Smooth muscle cell (in vitro differentiated cells): ENCODE results near the gene NTSR1. TPM values are rescaled to one million over a fixed set of nuclear protein-coding genes. Genes with fewer than 3 reads are reported as not detected.

Experiments
- DNase-seq: peaks from one replicate; lab custom pipeline; 2025; ENCODE audit not compliant: unreplicated experiment; lab: John Stamatoyannopoulos, UW
- H2AFZ ChIP-seq: fragments of 200-600 bp; sonication (generic); 2 replicates; pipeline ENCODE4 v1.6.0; 2016; ENCODE audit warnings: antibody characterized with exemption, low read depth, mild to moderate bottlenecking
- H3F3A ChIP-seq: fragments of 200-600 bp; sonication (generic); 2 replicates; pipeline ENCODE4 v1.6.0; 2017; ENCODE audit warnings: antibody characterized with exemption, low read depth
- H3K27ac ChIP-seq: fragments of 200-600 bp; sonication (generic); 2 replicates; pipeline ENCODE4 v1.5.1; 2016; ENCODE audit warnings: low read depth, mild to moderate bottlenecking
- H3K27me3 ChIP-seq: fragments of 200-600 bp; sonication (generic); 2 replicates; pipeline ENCODE4 v1.6.1; 2016; ENCODE audit warnings: low read depth, mild to moderate bottlenecking
- H3K36me3 ChIP-seq: fragments of 200-600 bp; sonication (generic); 2 replicates; pipeline ENCODE4 v1.5.1; 2016; ENCODE audit warnings: low read depth
- H3K4me1 ChIP-seq: fragments of 200-600 bp; sonication (generic); 2 replicates; pipeline ENCODE4 v1.5.1; 2016; ENCODE audit warnings: low read depth
- H3K4me2 ChIP-seq: fragments of 200-600 bp; sonication (generic); 2 replicates; pipeline ENCODE4 v1.6.0; 2016; ENCODE audit warnings: mild to moderate bottlenecking
- H3K4me3 ChIP-seq: fragments of 200-600 bp; sonication (generic); 2 replicates; pipeline ENCODE4 v1.5.1; 2016; ENCODE audit warnings: mild to moderate bottlenecking
- H3K79me2 ChIP-seq: fragments of 200-600 bp; sonication (generic); 2 replicates; pipeline ENCODE4 v1.6.0; 2016; ENCODE audit warnings: low read depth, mild to moderate bottlenecking
- H3K9ac ChIP-seq: fragments of 200-600 bp; sonication (generic); 2 replicates; pipeline ENCODE4 v1.6.0; 2016; ENCODE audit warnings: low read depth
- H3K9me3 ChIP-seq: fragments of 200-600 bp; sonication (generic); replicated peaks from 2 replicates; pipeline ENCODE4 v1.5.1; 2016; ENCODE audit warnings: low read depth
- H4K20me1 ChIP-seq: fragments of 200-600 bp; sonication (generic); 2 replicates; pipeline ENCODE4 v1.6.0; 2016; ENCODE audit warnings: low read depth
- WGBS: methylation state at CpG from one replicate; pipeline ENCODE4 v1.1.7; 2016; ENCODE audit warnings: low lambda C conversion rate; 5-methylcytosine and 5-hydroxymethylcytosine counted together
- polyA plus RNA-seq: library from polyadenylated mRNA; unstranded; fragments of >200 nt; fragmentation: Nextera tagmentation; extraction: Ambion mirVana; gene quantifications from 2 replicates; pipeline ENCODE4 v1.2.1, GENCODE V29; 2016
- total RNA-seq: library from RNA; depleted of rRNA; stranded (reverse); fragments of >200 nt; gene quantifications from 2 replicates; pipeline ENCODE4 v1.2.3, GENCODE V29; 2014
- TF ChIP-seq, protein P1 (sequence below): fragments of 200-600 bp; sonication (generic); IDR thresholded peaks from 2 replicates; pipeline ENCODE4 v1.5.1; 2017; ENCODE audit warnings: borderline replicate concordance, mild to moderate bottlenecking, antibody characterized with exemption; ENCODE audit not compliant: insufficient read depth, poor library complexity, severe bottlenecking

The NTSR1 gene
- total and polyA plus RNA-seq, 2 experiments from 2014 or later = 0.09 TPM; not detected in 1

DNA sequence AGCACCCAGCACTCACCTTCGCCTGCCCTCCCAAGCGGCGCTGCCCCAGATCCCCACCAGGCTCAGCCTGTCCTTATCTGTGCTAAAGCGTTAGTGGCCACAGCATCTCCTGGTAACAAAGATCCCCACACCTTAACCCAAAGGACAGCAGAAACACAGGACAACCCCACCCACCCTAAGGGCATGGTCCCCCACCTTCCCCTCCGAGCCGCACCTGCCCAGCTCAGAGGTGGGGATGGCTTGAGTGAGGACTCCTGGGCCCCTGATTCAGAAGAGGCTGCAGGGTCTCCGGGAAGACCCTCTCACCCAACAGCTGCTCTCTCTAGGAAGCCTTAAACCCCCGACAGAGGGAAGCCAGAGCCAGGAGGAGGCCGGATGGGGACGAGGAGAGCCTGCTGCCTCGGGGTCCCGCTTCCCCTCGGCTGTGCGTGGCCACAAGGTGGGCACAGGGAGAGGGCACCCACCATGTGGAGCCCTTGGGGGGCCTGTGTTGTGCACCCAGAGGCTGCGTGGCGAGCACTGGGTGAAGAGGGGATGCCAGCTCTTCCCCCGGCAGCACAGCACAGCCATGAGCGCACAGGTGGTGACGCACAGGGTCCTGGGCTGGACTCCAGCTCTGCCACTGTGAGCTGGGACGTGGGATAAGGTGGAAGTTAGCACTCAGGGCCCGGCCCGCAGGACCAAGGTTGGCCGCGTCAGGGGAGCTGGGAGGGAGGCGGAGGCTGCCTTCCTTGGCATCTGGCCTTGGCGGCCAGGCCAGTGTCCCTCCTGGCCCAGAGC is 55.7 kb downstream of the NTSR1 start:
- H3K9me3 ChIP-seq = no peaks in the 10 kb centered on the region
- H3K4me3 ChIP-seq = no peak overlapping the region
- no peak overlapping the region for H3K9ac ChIP-seq
- H4K20me1 ChIP-seq = no peaks in the 10 kb centered on the region
- H3K27me3 ChIP-seq = no peaks in the 10 kb centered on the region
- no peak overlapping the region for H2AFZ ChIP-seq
- no peak overlapping the region for H3K4me2 ChIP-seq
- 92% methylated on average over 23 of the region's 26 CpGs for WGBS
- no peak for DNase-seq
- TF ChIP-seq, protein P1, sequence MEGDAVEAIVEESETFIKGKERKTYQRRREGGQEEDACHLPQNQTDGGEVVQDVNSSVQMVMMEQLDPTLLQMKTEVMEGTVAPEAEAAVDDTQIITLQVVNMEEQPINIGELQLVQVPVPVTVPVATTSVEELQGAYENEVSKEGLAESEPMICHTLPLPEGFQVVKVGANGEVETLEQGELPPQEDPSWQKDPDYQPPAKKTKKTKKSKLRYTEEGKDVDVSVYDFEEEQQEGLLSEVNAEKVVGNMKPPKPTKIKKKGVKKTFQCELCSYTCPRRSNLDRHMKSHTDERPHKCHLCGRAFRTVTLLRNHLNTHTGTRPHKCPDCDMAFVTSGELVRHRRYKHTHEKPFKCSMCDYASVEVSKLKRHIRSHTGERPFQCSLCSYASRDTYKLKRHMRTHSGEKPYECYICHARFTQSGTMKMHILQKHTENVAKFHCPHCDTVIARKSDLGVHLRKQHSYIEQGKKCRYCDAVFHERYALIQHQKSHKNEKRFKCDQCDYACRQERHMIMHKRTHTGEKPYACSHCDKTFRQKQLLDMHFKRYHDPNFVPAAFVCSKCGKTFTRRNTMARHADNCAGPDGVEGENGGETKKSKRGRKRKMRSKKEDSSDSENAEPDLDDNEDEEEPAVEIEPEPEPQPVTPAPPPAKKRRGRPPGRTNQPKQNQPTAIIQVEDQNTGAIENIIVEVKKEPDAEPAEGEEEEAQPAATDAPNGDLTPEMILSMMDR = no peak
- no peaks in the 10 kb centered on the region for H3F3A ChIP-seq
- H3K27ac ChIP-seq = no peak overlapping the region
- no peaks in the 10 kb centered on the region for H3K79me2 ChIP-seq
- H3K36me3 ChIP-seq = no peaks in the 10 kb centered on the region
- H3K4me1 ChIP-seq = peaks cover 21% of the 10 kb centered on the region

DNA sequence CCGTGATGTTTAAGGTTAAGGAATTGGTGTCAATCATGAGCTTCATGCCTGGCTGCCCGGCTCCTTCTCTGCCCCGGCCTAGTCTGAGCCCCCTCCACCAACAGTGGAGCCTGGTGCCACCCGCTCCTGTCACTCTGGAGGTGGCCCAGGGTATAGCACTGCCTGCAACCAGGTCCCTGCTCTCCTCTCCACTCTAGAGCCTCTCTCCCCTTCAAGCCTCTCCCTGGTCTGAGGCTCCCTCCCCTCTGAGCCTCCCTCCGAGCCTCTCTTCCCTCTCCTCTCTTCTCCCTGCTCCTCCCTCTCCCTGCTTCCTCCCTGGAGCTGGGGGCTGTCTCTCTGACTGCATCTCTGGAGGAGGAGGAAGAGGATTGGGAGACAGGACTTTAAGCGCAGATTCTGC is 56.4 kb downstream of the NTSR1 start:
- Histone ChIP-seq H3K4me2 (no peak overlapping the region), H3K36me3 (no peaks in the 10 kb centered on the region), H3K9me3 (no peaks in the 10 kb centered on the region), H3K4me1 (peaks cover 21% of the 10 kb centered on the region), H2AFZ (no peak overlapping the region), H3K27me3 (no peaks in the 10 kb centered on the region), H3K4me3 (no peak overlapping the region), H4K20me1 (no peaks in the 10 kb centered on the region), H3F3A (no peaks in the 10 kb centered on the region), H3K27ac (no peak overlapping the region), H3K79me2 (no peaks in the 10 kb centered on the region), H3K9ac (no peak overlapping the region)
- TF ChIP-seq, protein P1 = no peak
- no peak for DNase-seq
- WGBS = 90% methylated on average over 6 of the region's 6 CpGs

DNA sequence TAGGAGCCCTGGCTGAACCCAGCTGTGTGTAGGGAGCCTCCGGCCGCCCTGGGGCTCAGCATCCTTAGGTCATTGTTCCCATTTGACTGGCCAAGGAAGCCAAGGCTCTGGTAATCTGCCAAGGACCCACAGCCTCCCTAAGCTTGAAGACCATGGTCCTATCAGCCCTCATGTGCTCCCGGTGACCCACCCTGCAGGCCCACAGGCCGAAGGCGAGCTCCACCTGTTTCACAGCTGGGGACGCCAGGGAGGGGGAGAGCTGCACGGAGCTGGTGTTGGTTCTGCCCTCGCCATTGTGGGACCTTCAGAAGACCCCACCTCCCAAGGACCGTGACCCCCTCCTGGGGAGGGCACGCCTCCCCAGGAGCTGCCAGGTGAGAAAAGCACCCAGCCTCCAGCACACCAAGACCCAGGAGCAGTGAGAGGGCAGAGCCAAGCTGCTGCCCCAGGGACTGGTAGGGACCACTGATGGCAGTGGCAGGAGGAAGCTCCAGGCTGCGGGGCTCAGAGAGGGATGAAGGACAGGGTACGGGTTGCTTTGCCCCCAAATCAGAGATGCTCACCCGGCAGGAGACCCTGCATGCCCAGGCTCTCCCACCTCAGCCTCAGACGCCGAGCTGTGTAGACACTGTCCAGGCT is 56.9 kb downstream of the NTSR1 start:
- no peaks in the 10 kb centered on the region for H3K27me3 ChIP-seq
- no peaks in the 10 kb centered on the region for H3K36me3 ChIP-seq
- H3K9ac ChIP-seq = no peak overlapping the region
- peaks cover 17% of the 10 kb centered on the region for H3K4me1 ChIP-seq
- H3F3A ChIP-seq = no peaks in the 10 kb centered on the region
- no peaks in the 10 kb centered on the region for H4K20me1 ChIP-seq
- H3K4me2 ChIP-seq = no peak overlapping the region
- H2AFZ ChIP-seq = no peak overlapping the region
- no peak for DNase-seq
- no peaks in the 10 kb centered on the region for H3K9me3 ChIP-seq
- 87% methylated on average over 15 of the region's 15 CpGs for WGBS
- no peak overlapping the region for H3K4me3 ChIP-seq
- H3K27ac ChIP-seq = no peak overlapping the region
- no peaks in the 10 kb centered on the region for H3K79me2 ChIP-seq
- TF ChIP-seq, protein P1 = no peak
